ENCODE measurements around the gene CARMIL1.

Gene CARMIL1

DNA sequence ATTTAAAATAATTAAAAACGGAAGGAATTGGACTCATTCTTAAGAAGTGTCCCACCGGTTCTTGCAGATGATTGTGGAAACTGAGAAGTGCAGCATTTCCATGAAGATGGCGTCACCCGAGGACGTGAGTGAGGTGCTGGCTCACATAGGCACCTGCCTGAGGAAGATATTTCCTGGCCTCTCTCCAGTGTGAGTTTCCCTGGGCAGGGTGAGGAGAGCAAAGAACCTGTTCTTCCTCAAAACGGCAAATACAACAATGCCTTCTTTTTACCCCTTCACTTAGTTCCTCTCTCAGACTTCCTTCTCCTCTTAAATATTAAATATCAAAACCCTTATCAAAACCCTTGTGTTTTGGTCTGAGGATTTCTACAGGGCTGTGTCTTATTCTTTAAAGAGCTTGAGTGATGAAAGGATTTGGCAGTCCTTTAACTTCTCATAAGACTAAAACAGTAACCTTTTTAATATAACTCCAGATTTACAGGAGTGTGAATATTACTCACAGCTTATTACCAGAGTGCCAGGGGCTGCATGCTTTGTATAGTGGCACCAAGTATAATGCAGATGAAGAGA, 156.3 kb downstream of the CARMIL1 start:
- ATAC-seq = no peak
- no peak for TF ChIP-seq TOX (CRISPR knock-in tag; IDR thresholded peaks at IDR 0.05; ENCODE audit: borderline replicate concordance)
- no peak for TF ChIP-seq ESRRG (CRISPR knock-in tag; IDR thresholded peaks at IDR 0.05)
- TF ChIP-seq ZNF8 (CRISPR knock-in tag; IDR thresholded peaks at IDR 0.05) = no peak
- TF ChIP-seq ZC3H10 (CRISPR knock-in tag; IDR thresholded peaks at IDR 0.05) = no peak
- TF ChIP-seq, protein P1, sequence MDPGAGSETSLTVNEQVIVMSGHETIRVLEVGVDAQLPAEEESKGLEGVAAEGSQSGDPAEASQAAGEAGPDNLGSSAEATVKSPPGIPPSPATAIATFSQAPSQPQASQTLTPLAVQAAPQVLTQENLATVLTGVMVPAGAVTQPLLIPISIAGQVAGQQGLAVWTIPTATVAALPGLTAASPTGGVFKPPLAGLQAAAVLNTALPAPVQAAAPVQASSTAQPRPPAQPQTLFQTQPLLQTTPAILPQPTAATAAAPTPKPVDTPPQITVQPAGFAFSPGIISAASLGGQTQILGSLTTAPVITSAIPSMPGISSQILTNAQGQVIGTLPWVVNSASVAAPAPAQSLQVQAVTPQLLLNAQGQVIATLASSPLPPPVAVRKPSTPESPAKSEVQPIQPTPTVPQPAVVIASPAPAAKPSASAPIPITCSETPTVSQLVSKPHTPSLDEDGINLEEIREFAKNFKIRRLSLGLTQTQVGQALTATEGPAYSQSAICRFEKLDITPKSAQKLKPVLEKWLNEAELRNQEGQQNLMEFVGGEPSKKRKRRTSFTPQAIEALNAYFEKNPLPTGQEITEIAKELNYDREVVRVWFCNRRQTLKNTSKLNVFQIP (CRISPR knock-in tag; IDR thresholded peaks at IDR 0.05; ENCODE audit: borderline replicate concordance, low read depth) = no peak
- no peak for TF ChIP-seq BACH2 (CRISPR knock-in tag; IDR thresholded peaks at IDR 0.05; ENCODE audit: borderline replicate concordance)
- no peak for TF ChIP-seq TCF4 (CRISPR knock-in tag; IDR thresholded peaks at IDR 0.05; ENCODE audit: borderline replicate concordance)
- no peak for TF ChIP-seq GLIS3 (CRISPR knock-in tag; IDR thresholded peaks at IDR 0.05)
- TF ChIP-seq, protein P2, sequence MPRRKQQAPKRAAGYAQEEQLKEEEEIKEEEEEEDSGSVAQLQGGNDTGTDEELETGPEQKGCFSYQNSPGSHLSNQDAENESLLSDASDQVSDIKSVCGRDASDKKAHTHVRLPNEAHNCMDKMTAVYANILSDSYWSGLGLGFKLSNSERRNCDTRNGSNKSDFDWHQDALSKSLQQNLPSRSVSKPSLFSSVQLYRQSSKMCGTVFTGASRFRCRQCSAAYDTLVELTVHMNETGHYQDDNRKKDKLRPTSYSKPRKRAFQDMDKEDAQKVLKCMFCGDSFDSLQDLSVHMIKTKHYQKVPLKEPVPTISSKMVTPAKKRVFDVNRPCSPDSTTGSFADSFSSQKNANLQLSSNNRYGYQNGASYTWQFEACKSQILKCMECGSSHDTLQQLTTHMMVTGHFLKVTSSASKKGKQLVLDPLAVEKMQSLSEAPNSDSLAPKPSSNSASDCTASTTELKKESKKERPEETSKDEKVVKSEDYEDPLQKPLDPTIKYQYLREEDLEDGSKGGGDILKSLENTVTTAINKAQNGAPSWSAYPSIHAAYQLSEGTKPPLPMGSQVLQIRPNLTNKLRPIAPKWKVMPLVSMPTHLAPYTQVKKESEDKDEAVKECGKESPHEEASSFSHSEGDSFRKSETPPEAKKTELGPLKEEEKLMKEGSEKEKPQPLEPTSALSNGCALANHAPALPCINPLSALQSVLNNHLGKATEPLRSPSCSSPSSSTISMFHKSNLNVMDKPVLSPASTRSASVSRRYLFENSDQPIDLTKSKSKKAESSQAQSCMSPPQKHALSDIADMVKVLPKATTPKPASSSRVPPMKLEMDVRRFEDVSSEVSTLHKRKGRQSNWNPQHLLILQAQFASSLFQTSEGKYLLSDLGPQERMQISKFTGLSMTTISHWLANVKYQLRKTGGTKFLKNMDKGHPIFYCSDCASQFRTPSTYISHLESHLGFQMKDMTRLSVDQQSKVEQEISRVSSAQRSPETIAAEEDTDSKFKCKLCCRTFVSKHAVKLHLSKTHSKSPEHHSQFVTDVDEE (CRISPR knock-in tag; IDR thresholded peaks at IDR 0.05) = no peak
- TF ChIP-seq, protein P3, sequence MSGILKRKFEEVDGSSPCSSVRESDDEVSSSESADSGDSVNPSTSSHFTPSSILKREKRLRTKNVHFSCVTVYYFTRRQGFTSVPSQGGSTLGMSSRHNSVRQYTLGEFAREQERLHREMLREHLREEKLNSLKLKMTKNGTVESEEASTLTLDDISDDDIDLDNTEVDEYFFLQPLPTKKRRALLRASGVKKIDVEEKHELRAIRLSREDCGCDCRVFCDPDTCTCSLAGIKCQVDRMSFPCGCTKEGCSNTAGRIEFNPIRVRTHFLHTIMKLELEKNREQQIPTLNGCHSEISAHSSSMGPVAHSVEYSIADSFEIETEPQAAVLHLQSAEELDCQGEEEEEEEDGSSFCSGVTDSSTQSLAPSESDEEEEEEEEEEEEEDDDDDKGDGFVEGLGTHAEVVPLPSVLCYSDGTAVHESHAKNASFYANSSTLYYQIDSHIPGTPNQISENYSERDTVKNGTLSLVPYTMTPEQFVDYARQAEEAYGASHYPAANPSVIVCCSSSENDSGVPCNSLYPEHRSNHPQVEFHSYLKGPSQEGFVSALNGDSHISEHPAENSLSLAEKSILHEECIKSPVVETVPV (CRISPR knock-in tag; IDR thresholded peaks at IDR 0.05) = no peak
- TF ChIP-seq SNAI2 (CRISPR knock-in tag; IDR thresholded peaks at IDR 0.05) = no peak
- no peak for TF ChIP-seq ZFP3 (CRISPR knock-in tag; IDR thresholded peaks at IDR 0.05)
- no peak for TF ChIP-seq ZNF565 (CRISPR knock-in tag; conservative IDR thresholded peaks at IDR 0.05; ENCODE audit: low read depth)
- no peak for TF ChIP-seq ISL1 (CRISPR knock-in tag; IDR thresholded peaks at IDR 0.05)
- TF ChIP-seq, protein P4, sequence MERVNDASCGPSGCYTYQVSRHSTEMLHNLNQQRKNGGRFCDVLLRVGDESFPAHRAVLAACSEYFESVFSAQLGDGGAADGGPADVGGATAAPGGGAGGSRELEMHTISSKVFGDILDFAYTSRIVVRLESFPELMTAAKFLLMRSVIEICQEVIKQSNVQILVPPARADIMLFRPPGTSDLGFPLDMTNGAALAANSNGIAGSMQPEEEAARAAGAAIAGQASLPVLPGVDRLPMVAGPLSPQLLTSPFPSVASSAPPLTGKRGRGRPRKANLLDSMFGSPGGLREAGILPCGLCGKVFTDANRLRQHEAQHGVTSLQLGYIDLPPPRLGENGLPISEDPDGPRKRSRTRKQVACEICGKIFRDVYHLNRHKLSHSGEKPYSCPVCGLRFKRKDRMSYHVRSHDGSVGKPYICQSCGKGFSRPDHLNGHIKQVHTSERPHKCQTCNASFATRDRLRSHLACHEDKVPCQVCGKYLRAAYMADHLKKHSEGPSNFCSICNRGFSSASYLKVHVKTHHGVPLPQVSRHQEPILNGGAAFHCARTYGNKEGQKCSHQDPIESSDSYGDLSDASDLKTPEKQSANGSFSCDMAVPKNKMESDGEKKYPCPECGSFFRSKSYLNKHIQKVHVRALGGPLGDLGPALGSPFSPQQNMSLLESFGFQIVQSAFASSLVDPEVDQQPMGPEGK (CRISPR knock-in tag; IDR thresholded peaks at IDR 0.05; ENCODE audit: borderline replicate concordance) = no peak
- no peak for TF ChIP-seq ZNF70 (CRISPR knock-in tag; IDR thresholded peaks at IDR 0.05)

DNA sequence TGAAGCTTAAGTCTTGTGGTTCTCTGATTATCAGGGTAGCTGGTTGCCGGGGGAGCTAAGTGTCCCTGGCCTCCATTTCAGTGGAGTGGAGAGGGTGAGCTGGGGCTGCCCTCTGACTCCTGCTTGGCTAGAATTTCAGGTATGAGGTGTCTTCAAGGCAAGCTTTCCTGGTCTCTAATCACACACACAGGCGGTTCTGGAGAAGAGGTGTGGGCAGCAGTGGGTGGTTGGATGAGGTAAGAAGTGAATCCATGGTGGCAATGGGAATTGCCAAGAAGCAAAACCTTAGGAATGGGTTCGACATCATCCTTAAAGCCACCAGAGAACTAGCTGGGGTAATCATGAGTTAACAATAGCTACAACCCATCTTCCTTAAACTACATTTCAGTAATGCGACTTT, 157.6 kb downstream of the CARMIL1 start:
- TF ChIP-seq TOX (CRISPR knock-in tag; IDR thresholded peaks at IDR 0.05; ENCODE audit: borderline replicate concordance) (no peak), CSDC2 (CRISPR knock-in tag; IDR thresholded peaks at IDR 0.05) (no peak), BACH2 (CRISPR knock-in tag; IDR thresholded peaks at IDR 0.05; ENCODE audit: borderline replicate concordance) (no peak), OSR1 (CRISPR knock-in tag; IDR thresholded peaks at IDR 0.05) (no peak), ZFP3 (CRISPR knock-in tag; IDR thresholded peaks at IDR 0.05) (no peak), ESRRG (CRISPR knock-in tag; IDR thresholded peaks at IDR 0.05) (no peak)
- TF ChIP-seq, protein P5, sequence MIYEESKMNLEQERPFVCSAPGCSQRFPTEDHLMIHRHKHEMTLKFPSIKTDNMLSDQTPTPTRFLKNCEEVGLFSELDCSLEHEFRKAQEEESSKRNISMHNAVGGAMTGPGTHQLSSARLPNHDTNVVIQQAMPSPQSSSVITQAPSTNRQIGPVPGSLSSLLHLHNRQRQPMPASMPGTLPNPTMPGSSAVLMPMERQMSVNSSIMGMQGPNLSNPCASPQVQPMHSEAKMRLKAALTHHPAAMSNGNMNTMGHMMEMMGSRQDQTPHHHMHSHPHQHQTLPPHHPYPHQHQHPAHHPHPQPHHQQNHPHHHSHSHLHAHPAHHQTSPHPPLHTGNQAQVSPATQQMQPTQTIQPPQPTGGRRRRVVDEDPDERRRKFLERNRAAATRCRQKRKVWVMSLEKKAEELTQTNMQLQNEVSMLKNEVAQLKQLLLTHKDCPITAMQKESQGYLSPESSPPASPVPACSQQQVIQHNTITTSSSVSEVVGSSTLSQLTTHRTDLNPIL (CRISPR knock-in tag; IDR thresholded peaks at IDR 0.05; ENCODE audit: low read depth) = no peak
- no peak for ATAC-seq

DNA sequence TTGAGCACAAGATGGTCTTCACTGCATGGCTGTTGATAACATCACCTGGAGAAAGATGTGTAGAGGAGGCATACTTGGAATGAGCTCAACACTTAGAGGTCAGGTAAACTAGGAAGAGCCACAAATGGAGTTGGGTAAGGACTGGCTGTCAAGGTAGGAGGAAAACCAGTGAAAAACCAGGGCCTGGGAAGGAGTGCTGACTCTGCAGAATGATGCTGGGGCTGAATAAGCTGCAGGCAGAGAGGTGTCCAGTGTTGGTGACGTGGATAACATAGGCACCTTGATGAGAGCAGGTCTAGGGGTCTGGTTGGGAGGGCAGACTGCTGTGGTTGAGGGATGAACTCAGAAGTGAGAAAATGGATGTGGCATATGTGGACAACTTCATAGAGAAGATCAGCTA, 160.2 kb downstream of the CARMIL1 start:
- ATAC-seq = no peak
- TF ChIP-seq, protein P2 (CRISPR knock-in tag; IDR thresholded peaks at IDR 0.05) = no peak
- TF ChIP-seq, protein P5 (CRISPR knock-in tag; IDR thresholded peaks at IDR 0.05; ENCODE audit: low read depth) = no peak
- TF ChIP-seq ISL1 (CRISPR knock-in tag; IDR thresholded peaks at IDR 0.05) (no peak), ARNTL (CRISPR knock-in tag; IDR thresholded peaks at IDR 0.05; ENCODE audit: borderline replicate concordance, low read depth) (no peak), ZC3H10 (CRISPR knock-in tag; IDR thresholded peaks at IDR 0.05) (no peak), ZFP3 (CRISPR knock-in tag; IDR thresholded peaks at IDR 0.05) (no peak), CSDC2 (CRISPR knock-in tag; IDR thresholded peaks at IDR 0.05) (no peak), PPARA (CRISPR knock-in tag; IDR thresholded peaks at IDR 0.05; ENCODE audit: borderline replicate concordance) (no peak), TOX (CRISPR knock-in tag; IDR thresholded peaks at IDR 0.05; ENCODE audit: borderline replicate concordance) (no peak), ZNF70 (CRISPR knock-in tag; IDR thresholded peaks at IDR 0.05) (no peak), ESRRG (CRISPR knock-in tag; IDR thresholded peaks at IDR 0.05) (no peak), TCF4 (CRISPR knock-in tag; IDR thresholded peaks at IDR 0.05; ENCODE audit: borderline replicate concordance) (no peak)
- TF ChIP-seq, protein P3 (CRISPR knock-in tag; IDR thresholded peaks at IDR 0.05) = no peak
